Caco-2 (cell line): Measurements from ENCODE around the gene TNFRSF4. TPM values are rescaled to one million over a fixed set of nuclear protein-coding genes. Genes with fewer than 3 reads are reported as not detected.

ENCODE experiments used
- BruUV-seq: library from RNA; stranded (reverse); fragments of 400-500 nt; replicated peaks from 2 replicates; lab custom pipeline; 2021; lab: Mats Ljungman, UMichigan
- CTCF ChIA-PET: fragments of 300-600 bp; sonication (Branson Sonifier 250); formaldehyde crosslinking; loops from one replicate; lab custom pipeline; 2022; ENCODE audit warnings: antibody characterized with exemption; lab: Charles Lee
- POLR2A ChIA-PET: fragments of 300-600 bp; sonication (Branson Sonifier 250); formaldehyde crosslinking; loops from one replicate; lab custom pipeline; 2022; ENCODE audit warnings: antibody characterized with exemption; lab: Charles Lee
- DNase-seq, 2 experiments: peaks; one replicate each; pipeline versions ENCODE4 v3.0.0 to v3.0.0-alpha.2; 2020 to 2022
- H3K27me3 ChIP-seq: replicated peaks from 2 replicates; pipeline ENCODE4 v1.6.0; 2011; ENCODE audit warnings: low read length; ENCODE audit not compliant: control insufficient read depth, insufficient read depth
- H3K36me3 ChIP-seq: 2 replicates; pipeline ENCODE4 v1.5.1; 2011; ENCODE audit warnings: low read length; ENCODE audit not compliant: control insufficient read depth, insufficient read depth
- H3K4me1 ChIP-seq: fragments of 250-450 bp; sonication (Bioruptor Pico); 2 replicates; pipeline ENCODE4 v1.5.1; 2020; ENCODE audit warnings: mild to moderate bottlenecking
- H3K4me3 ChIP-seq: 2 replicates; pipeline ENCODE4 v1.5.1; 2011; ENCODE audit warnings: low read depth, mild to moderate bottlenecking, control low read depth, low read length
- H3K9me3 ChIP-seq: fragments of 250-450 bp; sonication (Bioruptor Pico); 2 replicates; pipeline ENCODE4 v1.5.1; 2020; ENCODE audit warnings: mild to moderate bottlenecking, moderate library complexity
- H3K27ac Mint-ChIP-seq: one replicate; pipeline ENCODE4 v1.8.0; 2022; ENCODE audit warnings: mixed read lengths; ENCODE audit not compliant: unreplicated experiment
- H3K27me3 Mint-ChIP-seq: one replicate; pipeline ENCODE4 v1.8.0; 2022; ENCODE audit warnings: mixed read lengths; ENCODE audit not compliant: insufficient read depth, unreplicated experiment
- H3K36me3 Mint-ChIP-seq: one replicate; pipeline ENCODE4 v1.8.0; 2022; ENCODE audit warnings: mild to moderate bottlenecking, mixed read lengths; ENCODE audit not compliant: insufficient read depth, unreplicated experiment
- H3K4me1 Mint-ChIP-seq: one replicate; pipeline ENCODE4 v1.8.0; 2022; ENCODE audit warnings: low read depth, mixed read lengths; ENCODE audit not compliant: unreplicated experiment
- H3K4me3 Mint-ChIP-seq: one replicate; pipeline ENCODE4 v1.8.0; 2022; ENCODE audit warnings: mild to moderate bottlenecking, moderate library complexity, mixed read lengths; ENCODE audit not compliant: unreplicated experiment
- H3K9me3 Mint-ChIP-seq: one replicate; pipeline ENCODE4 v1.8.0; 2022; ENCODE audit warnings: mixed read lengths; ENCODE audit not compliant: unreplicated experiment
- CTCF ChIP-seq, 2 experiments: fragments of 200-600 bp in 1 of 2; IDR thresholded peaks; 1 replicate in 1 of 2; 2 replicates in 1 of 2; pipeline versions ENCODE4 v1.5.1 to v1.8.0; 2011 to 2022; ENCODE audit warnings: antibody characterized with exemption in 1 of 2, control low read depth in 1 of 2, inconsistent platforms in 1 of 2, low read depth in 1 of 2, low read length in 1 of 2, mild to moderate bottlenecking in 1 of 2, moderate library complexity in 1 of 2; ENCODE audit not compliant: insufficient read depth in 1 of 2, severe bottlenecking in 1 of 2, unreplicated experiment in 1 of 2
- intact Hi-C: fragments of 100-400 bp; cut with micrococcal nuclease; formaldehyde crosslinking; loops from one replicate; pipeline ENCODE4 v1.10.0; 2022; ENCODE audit not compliant: unreplicated experiment
- total RNA-seq: library from RNA; stranded (reverse); gene quantifications from 2 replicates; pipeline ENCODE4 v1.2.3, GENCODE V29; 2022

Gene TNFRSF4
- total RNA-seq, 1 experiment from 2014 or later = not detected

DNA sequence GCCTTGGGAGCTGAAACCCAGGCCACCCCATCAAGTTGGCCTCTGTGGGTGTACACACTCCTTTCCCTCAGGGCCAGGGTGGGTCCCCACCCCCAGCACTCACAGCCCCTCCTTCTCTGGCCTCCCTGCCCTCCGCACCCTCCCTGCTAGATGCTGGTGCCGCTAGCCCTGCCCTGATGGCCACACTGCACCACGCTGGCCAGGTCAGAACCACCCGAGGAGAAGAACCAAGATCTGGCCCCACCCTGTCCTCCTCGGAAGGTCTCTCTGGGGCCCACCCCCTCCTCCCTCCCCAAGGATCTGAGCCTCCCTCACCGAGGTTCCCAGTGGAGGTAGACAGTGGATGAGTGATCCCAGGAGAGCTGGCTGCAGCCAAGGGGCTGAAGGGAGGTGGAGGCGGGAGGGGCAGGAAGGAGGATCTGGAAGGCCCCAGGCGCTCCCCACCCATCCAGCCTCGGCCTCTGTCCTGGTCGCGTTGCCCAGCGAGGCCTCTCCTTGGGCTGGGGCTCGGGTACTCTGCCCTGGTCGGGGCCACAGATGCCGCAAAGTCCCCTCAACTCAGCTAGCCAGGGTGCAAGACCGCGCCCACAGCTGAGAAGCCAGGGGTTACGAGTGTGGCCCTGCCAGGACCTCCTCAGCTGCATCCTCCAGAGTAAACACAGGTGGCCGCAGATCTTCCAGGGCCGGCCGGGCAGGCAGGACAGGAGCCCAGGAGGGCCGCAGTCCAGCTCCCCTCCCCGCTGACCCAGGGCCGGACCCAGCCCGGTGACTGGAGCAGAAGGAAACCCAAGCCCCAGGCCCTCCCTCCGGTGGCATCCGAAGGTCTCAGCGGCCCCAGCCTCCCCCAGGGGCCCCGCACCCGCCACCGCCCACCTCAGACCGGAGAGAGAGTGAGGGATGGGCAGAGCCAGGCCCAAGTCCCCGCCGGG lies 23.3 kb upstream of the TNFRSF4 start:
- no TSS peak for BruUV-seq
- ChIA-PET CTCF (interaction anchor here (0.7 kb wide), 1 partner anchor 152 kb away, joined by 3 read pairs; no protein-coding TSS in a partner anchor), POLR2A (no interaction called here)
- TF ChIP-seq CTCF (IDR thresholded peaks at IDR 0.05; ENCODE audit: insufficient read depth in 1 of 2, low read depth in 1 of 2, low read length in 1 of 2, severe bottlenecking in 1 of 2, unreplicated experiment in 1 of 2) = no peak
- intact Hi-C loops = no loop called here
- Histone ChIP-seq H3K4me3 (no peak overlapping the region), H3K36me3 (no peaks in the 10 kb centered on the region), H3K27me3 (no peaks in the 10 kb centered on the region), H3K4me1 (peaks cover 41% of the 10 kb centered on the region), H3K9me3 (no peaks in the 10 kb centered on the region)
- no peak overlapping the region for H3K27ac Mint-ChIP-seq
- no peaks in the 10 kb centered on the region for H3K27me3 Mint-ChIP-seq
- no peaks in the 10 kb centered on the region for H3K9me3 Mint-ChIP-seq
- no peaks in the 10 kb centered on the region for H3K4me1 Mint-ChIP-seq
- no peak for DNase-seq
- peaks cover 43% of the 10 kb centered on the region for H3K36me3 Mint-ChIP-seq
- H3K4me3 Mint-ChIP-seq = no peak overlapping the region

- intact Hi-C loops = no loop called here
- CTCF ChIA-PET = no interaction called here
- H3K9me3 Mint-ChIP-seq = no peaks in the 10 kb centered on the region
- no peak overlapping the region for H3K27ac Mint-ChIP-seq
- Histone ChIP-seq H3K4me3 (no peak overlapping the region), H3K9me3 (no peaks in the 10 kb centered on the region), H3K36me3 (no peaks in the 10 kb centered on the region), H3K27me3 (no peaks in the 10 kb centered on the region), H3K4me1 (peaks cover 41% of the 10 kb centered on the region)
- no peak for TF ChIP-seq CTCF (IDR thresholded peaks at IDR 0.05; ENCODE audit: insufficient read depth in 1 of 2, low read depth in 1 of 2, low read length in 1 of 2, severe bottlenecking in 1 of 2, unreplicated experiment in 1 of 2)
- H3K4me1 Mint-ChIP-seq = no peaks in the 10 kb centered on the region
- H3K27me3 Mint-ChIP-seq = no peaks in the 10 kb centered on the region
- DNase-seq = no peak
- BruUV-seq = no TSS peak
- no peak overlapping the region for H3K4me3 Mint-ChIP-seq
- POLR2A ChIA-PET = no interaction called here
- peaks cover 38% of the 10 kb centered on the region for H3K36me3 Mint-ChIP-seq
Observed at GRCh38 chr1:1236176-1236763, 22.3 kb upstream of the TNFRSF4 start.

GRCh38 chr1:1235016-1235744 lies 21.2 kb upstream of the TNFRSF4 start:
- H3K27me3 Mint-ChIP-seq = no peaks in the 10 kb centered on the region
- DNase-seq = no peak
- BruUV-seq = no TSS peak
- H3K9me3 Mint-ChIP-seq = no peaks in the 10 kb centered on the region
- no peak overlapping the region for H3K4me3 Mint-ChIP-seq
- TF ChIP-seq CTCF (IDR thresholded peaks at IDR 0.05; ENCODE audit: insufficient read depth in 1 of 2, low read depth in 1 of 2, low read length in 1 of 2, severe bottlenecking in 1 of 2, unreplicated experiment in 1 of 2) = no peak
- H3K9me3 ChIP-seq = no peaks in the 10 kb centered on the region
- H3K4me1 ChIP-seq = peaks cover 41% of the 10 kb centered on the region
- ChIA-PET CTCF (no interaction called here), POLR2A (interaction anchor here (0.6 kb wide), 1 partner anchor 90 kb away, joined by 3 read pairs; no protein-coding TSS in a partner anchor)
- no peaks in the 10 kb centered on the region for H3K36me3 ChIP-seq
- no peaks in the 10 kb centered on the region for H3K27me3 ChIP-seq
- no peak overlapping the region for H3K4me3 ChIP-seq
- no peak overlapping the region for H3K27ac Mint-ChIP-seq
- H3K4me1 Mint-ChIP-seq = peaks cover 6% of the 10 kb centered on the region
- intact Hi-C loops = no loop called here
- peaks cover 41% of the 10 kb centered on the region for H3K36me3 Mint-ChIP-seq
